Endothelial cell of umbilical vein (primary cell): ENCODE measurements around the gene TNFSF12.

Experiments used
- CTCF ChIP-seq, 2 donors: IDR thresholded peaks; 1 replicate in 1 of 2; 2 replicates in 1 of 2; pipeline ENCODE4 v1.5.1; 2011; ENCODE audit warnings: low read length in 2 of 2, mild to moderate bottlenecking in 2 of 2, moderate library complexity in 2 of 2, control low read depth in 1 of 2, inconsistent platforms in 1 of 2, low read depth in 1 of 2; ENCODE audit not compliant: insufficient read depth in 1 of 2; ENCODE audit errors: extremely low read depth in 1 of 2
- MAX ChIP-seq: IDR thresholded peaks from 2 replicates; pipeline ENCODE4 v1.6.1; 2011; ENCODE audit not compliant: insufficient read depth, insufficient read length
- POLR2A ChIP-seq: IDR thresholded peaks from 2 replicates; pipeline ENCODE4 v1.6.1; 2012; ENCODE audit warnings: low read depth, mild to moderate bottlenecking, control low read depth, low read length
- POLR2AphosphoS5 ChIP-seq: IDR thresholded peaks from 2 replicates; pipeline ENCODE4 v1.6.1; 2012; ENCODE audit warnings: low read depth, mild to moderate bottlenecking, control low read depth, low read length, moderate library complexity; ENCODE audit not compliant: insufficient read depth

- TF ChIP-seq CTCF (IDR thresholded peaks at IDR 0.05; ENCODE audit: extremely low read depth in 1 of 2, insufficient read depth in 1 of 2, low read depth in 1 of 2, low read length in 2 of 2) (no peak), POLR2A (no peak), POLR2AphosphoS5 (no peak), MAX (no peak)
Observed at GRCh38 chr17:7501729-7502128, 47.1 kb upstream of the TNFSF12 start.
